Measurements from ENCODE around the gene TMEM126A. TPM values are rescaled to one million over a fixed set of nuclear protein-coding genes. Genes with fewer than 3 reads are reported as not detected.
"Not testable (repeated sequence)": the region's sequence is repeated elsewhere in the genome, so short reads cannot be mapped to it uniquely, and the experiment has no call there.

TMEM126A gene
- total RNA-seq, result 34.6 and 36.4 TPM in 2 replicates
- long read RNA-seq, transcript TMEM126A-201 (5 exons, 739 nt), result major isoform, 9 of 9 reads
- long read RNA-seq, partial matches to known transcripts, result 0 of 9 reads
- long read RNA-seq, other reads (novel, unspliced or antisense), result 0 of 9 reads

- Mint-ChIP-seq H3K27me3 (ENCODE audit: low read depth) (peaks cover 31% of the 10 kb centered on the region), H3K4me3 (peak within 1 kb of the TSS; percentile 98), H3K9me3 (no peaks in the 10 kb centered on the region), H3K4me1 (peaks cover 24% of the 10 kb centered on the region), H3K27ac (ENCODE audit: unreplicated experiment) (peak within 1 kb of the TSS; percentile 99), H3K36me3 (ENCODE audit: low read depth) (no peaks in the 10 kb centered on the region)
- peak; percentile 74 for DNase-seq (ENCODE audit: low read depth, low spot score)
- TF ChIP-seq CTCF (conservative IDR thresholded peaks at IDR 0.05), result no peak
Observed at GRCh38 chr11:85647604-85648299, at the start of gene TMEM126A. Gene TMEM126A, plus strand, starts transcription at chr11:85647967. Its CDS starts 2,289 bp downstream, at chr11:85650256.

- no peaks in the 10 kb centered on the region for H3K4me1 Mint-ChIP-seq
- no peaks in the 10 kb centered on the region for H3K9me3 Mint-ChIP-seq
- no peaks in the 10 kb centered on the region for H3K36me3 Mint-ChIP-seq (ENCODE audit: low read depth)
- no peak for DNase-seq (ENCODE audit: low read depth, low spot score)
- TF ChIP-seq CTCF (conservative IDR thresholded peaks at IDR 0.05), result no peak
- no peak overlapping the region for H3K4me3 Mint-ChIP-seq
- H3K27ac Mint-ChIP-seq (ENCODE audit: unreplicated experiment), result no peak overlapping the region
- no peaks in the 10 kb centered on the region for H3K27me3 Mint-ChIP-seq (ENCODE audit: low read depth)
Observed at GRCh38 chr11:85599083-85599482, 48.7 kb upstream of the TMEM126A start.

- no peak for TF ChIP-seq CTCF (conservative IDR thresholded peaks at IDR 0.05)
- H3K27me3 Mint-ChIP-seq (ENCODE audit: low read depth), result no peaks in the 10 kb centered on the region
Observed at GRCh38 chr11:85602526-85603213, 45.1 kb upstream of the TMEM126A start.

GRCh38 chr11:85603220-85603619, 44.5 kb upstream of the TMEM126A start:
- no peaks in the 10 kb centered on the region for H3K4me1 Mint-ChIP-seq
- TF ChIP-seq CTCF (conservative IDR thresholded peaks at IDR 0.05), result no peak
- DNase-seq (ENCODE audit: low read depth, low spot score), result no peak
- H3K4me3 Mint-ChIP-seq, result no peak overlapping the region
- H3K27ac Mint-ChIP-seq (ENCODE audit: unreplicated experiment), result no peak overlapping the region
- H3K9me3 Mint-ChIP-seq, result peaks cover 8% of the 10 kb centered on the region
- H3K36me3 Mint-ChIP-seq (ENCODE audit: low read depth), result no peaks in the 10 kb centered on the region
- no peaks in the 10 kb centered on the region for H3K27me3 Mint-ChIP-seq (ENCODE audit: low read depth)

More at GRCh38 chr11:85602526-85603213, 45.1 kb upstream of the TMEM126A start:
- H3K4me1 Mint-ChIP-seq, result no peaks in the 10 kb centered on the region
- H3K4me3 Mint-ChIP-seq, result no peak overlapping the region
- no peak for DNase-seq (ENCODE audit: low read depth, low spot score)
- peaks cover 7% of the 10 kb centered on the region for H3K9me3 Mint-ChIP-seq
- H3K36me3 Mint-ChIP-seq (ENCODE audit: low read depth), result no peaks in the 10 kb centered on the region
- H3K27ac Mint-ChIP-seq (ENCODE audit: unreplicated experiment), result no peak overlapping the region

GRCh38 chr11:85606237-85606636, 41.5 kb upstream of the TMEM126A start:
- not testable (repeated sequence) for H3K4me3 Mint-ChIP-seq; H3K27me3 Mint-ChIP-seq (ENCODE audit: low read depth); DNase-seq (ENCODE audit: low read depth, low spot score); H3K4me1 Mint-ChIP-seq; H3K27ac Mint-ChIP-seq (ENCODE audit: unreplicated experiment); H3K36me3 Mint-ChIP-seq (ENCODE audit: low read depth)
- peaks cover 11% of the 10 kb centered on the region for H3K9me3 Mint-ChIP-seq

- H3K9me3 Mint-ChIP-seq, result peaks cover 11% of the 10 kb centered on the region
- not testable (repeated sequence) for H3K4me3 Mint-ChIP-seq; H3K4me1 Mint-ChIP-seq; H3K36me3 Mint-ChIP-seq (ENCODE audit: low read depth); DNase-seq (ENCODE audit: low read depth, low spot score); H3K27me3 Mint-ChIP-seq (ENCODE audit: low read depth); H3K27ac Mint-ChIP-seq (ENCODE audit: unreplicated experiment)
Observed at GRCh38 chr11:85608621-85609020, 39.1 kb upstream of the TMEM126A start.

GRCh38 chr11:85609286-85609685, 38.5 kb upstream of the TMEM126A start:
- H3K27ac Mint-ChIP-seq (ENCODE audit: unreplicated experiment); H3K27me3 Mint-ChIP-seq (ENCODE audit: low read depth); H3K4me3 Mint-ChIP-seq; H3K36me3 Mint-ChIP-seq (ENCODE audit: low read depth); H3K4me1 Mint-ChIP-seq; DNase-seq (ENCODE audit: low read depth, low spot score): not testable (repeated sequence)
- H3K9me3 Mint-ChIP-seq, result peaks cover 11% of the 10 kb centered on the region

GRCh38 chr11:85611643-85612042, 36.1 kb upstream of the TMEM126A start:
- H3K27ac Mint-ChIP-seq (ENCODE audit: unreplicated experiment); DNase-seq (ENCODE audit: low read depth, low spot score); H3K4me3 Mint-ChIP-seq; H3K4me1 Mint-ChIP-seq; H3K9me3 Mint-ChIP-seq; H3K36me3 Mint-ChIP-seq (ENCODE audit: low read depth); H3K27me3 Mint-ChIP-seq (ENCODE audit: low read depth): not testable (repeated sequence)

All from neural crest cell (in vitro differentiated cells).